ENCODE measurements around the gene ASAP2.

Gene ASAP2

GRCh38 chr2:9236867-9237266 lies 30.3 kb downstream of the ASAP2 start:
- TF ChIP-seq, protein P1, sequence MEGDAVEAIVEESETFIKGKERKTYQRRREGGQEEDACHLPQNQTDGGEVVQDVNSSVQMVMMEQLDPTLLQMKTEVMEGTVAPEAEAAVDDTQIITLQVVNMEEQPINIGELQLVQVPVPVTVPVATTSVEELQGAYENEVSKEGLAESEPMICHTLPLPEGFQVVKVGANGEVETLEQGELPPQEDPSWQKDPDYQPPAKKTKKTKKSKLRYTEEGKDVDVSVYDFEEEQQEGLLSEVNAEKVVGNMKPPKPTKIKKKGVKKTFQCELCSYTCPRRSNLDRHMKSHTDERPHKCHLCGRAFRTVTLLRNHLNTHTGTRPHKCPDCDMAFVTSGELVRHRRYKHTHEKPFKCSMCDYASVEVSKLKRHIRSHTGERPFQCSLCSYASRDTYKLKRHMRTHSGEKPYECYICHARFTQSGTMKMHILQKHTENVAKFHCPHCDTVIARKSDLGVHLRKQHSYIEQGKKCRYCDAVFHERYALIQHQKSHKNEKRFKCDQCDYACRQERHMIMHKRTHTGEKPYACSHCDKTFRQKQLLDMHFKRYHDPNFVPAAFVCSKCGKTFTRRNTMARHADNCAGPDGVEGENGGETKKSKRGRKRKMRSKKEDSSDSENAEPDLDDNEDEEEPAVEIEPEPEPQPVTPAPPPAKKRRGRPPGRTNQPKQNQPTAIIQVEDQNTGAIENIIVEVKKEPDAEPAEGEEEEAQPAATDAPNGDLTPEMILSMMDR (IDR thresholded peaks at IDR 0.05): no peak

GRCh38 chr2:9237831-9238230 lies 31.2 kb downstream of the ASAP2 start:
- TF ChIP-seq, protein P1 (IDR thresholded peaks at IDR 0.05): no peak

- TF ChIP-seq, protein P1 (IDR thresholded peaks at IDR 0.05): no peak
Observed at GRCh38 chr2:9238591-9239326, 32.1 kb downstream of the ASAP2 start.

- TF ChIP-seq, protein P1 (IDR thresholded peaks at IDR 0.05): no peak
Observed at GRCh38 chr2:9239616-9240015, 33.0 kb downstream of the ASAP2 start.

DNA sequence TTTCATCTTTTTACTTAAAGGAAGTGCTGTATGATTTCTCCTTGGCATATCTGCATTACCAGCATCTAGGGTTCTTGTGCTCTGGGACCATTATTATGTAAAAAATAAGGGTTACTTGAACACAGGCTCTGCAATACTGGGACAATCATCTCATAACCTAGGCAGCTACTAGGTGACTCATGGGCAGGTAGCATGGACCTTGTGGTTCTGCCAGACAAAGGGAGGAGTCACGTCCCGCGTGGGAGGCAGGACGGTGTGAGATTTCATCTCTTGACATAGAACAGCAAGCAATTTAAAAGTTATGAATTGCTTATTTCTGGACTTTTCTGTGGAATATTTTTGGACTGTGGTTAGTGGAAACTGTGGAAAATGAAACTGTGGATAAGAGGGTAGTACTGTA lies 34.1 kb downstream of the ASAP2 start:
- TF ChIP-seq, protein P1 (IDR thresholded peaks at IDR 0.05): no peak

- TF ChIP-seq, protein P1 (IDR thresholded peaks at IDR 0.05): no peak
Observed at GRCh38 chr2:9241233-9241632, 34.6 kb downstream of the ASAP2 start.

DNA sequence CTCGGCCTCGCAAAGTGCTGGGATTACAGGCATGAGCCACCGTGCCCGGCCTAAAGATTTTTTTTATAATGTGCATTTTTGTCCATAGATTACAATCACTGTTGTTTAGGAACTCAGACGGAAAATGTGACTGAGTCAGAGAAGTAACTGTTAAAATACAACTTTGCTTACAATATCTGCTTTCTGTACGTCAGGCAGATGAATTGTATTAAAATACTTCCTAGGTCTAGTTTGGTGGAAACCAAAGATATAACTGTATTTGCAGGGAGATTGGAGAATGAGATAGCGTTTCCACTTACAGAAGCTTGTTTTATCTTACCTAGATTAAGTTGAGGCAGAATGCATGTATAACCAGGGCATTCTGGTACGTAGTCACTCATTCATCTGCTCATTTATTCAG lies 36.7 kb downstream of the ASAP2 start:
- TF ChIP-seq, protein P1 (IDR thresholded peaks at IDR 0.05): no peak
